ENCODE results near the gene GIGYF1.

Gene GIGYF1

GRCh38 chr7:100681491-100682227, 12.4 kb downstream of the GIGYF1 start:
- peaks cover 65% of the 10 kb centered on the region for H3K36me3 ChIP-seq (ENCODE audit: control insufficient read depth, low read depth, low read length)
- H3K9ac ChIP-seq (ENCODE audit: low read length), result no peak overlapping the region
- no peak overlapping the region for H3K27ac ChIP-seq (ENCODE audit: low read length)
- no peaks in the 10 kb centered on the region for H3K9me3 ChIP-seq (ENCODE audit: control insufficient read depth, low read depth, low read length)
- H3K4me3 ChIP-seq (ENCODE audit: low read length), result no peak overlapping the region
- no peaks in the 10 kb centered on the region for H3K4me1 ChIP-seq (ENCODE audit: control insufficient read depth, low read depth, low read length)
- no peaks in the 10 kb centered on the region for H3K27me3 ChIP-seq (ENCODE audit: control insufficient read depth, insufficient read depth, low read length)

GRCh38 chr7:100680576-100681271, 13.3 kb downstream of the GIGYF1 start:
- H3K27ac ChIP-seq (ENCODE audit: low read length), result no peak overlapping the region
- H3K36me3 ChIP-seq (ENCODE audit: control insufficient read depth, low read depth, low read length), result peaks cover 55% of the 10 kb centered on the region
- no peak overlapping the region for H3K4me3 ChIP-seq (ENCODE audit: low read length)
- no peaks in the 10 kb centered on the region for H3K27me3 ChIP-seq (ENCODE audit: control insufficient read depth, insufficient read depth, low read length)
- H3K9me3 ChIP-seq (ENCODE audit: control insufficient read depth, low read depth, low read length), result no peaks in the 10 kb centered on the region
- no peaks in the 10 kb centered on the region for H3K4me1 ChIP-seq (ENCODE audit: control insufficient read depth, low read depth, low read length)
- no peak overlapping the region for H3K9ac ChIP-seq (ENCODE audit: low read length)

- Histone ChIP-seq H3K9ac (ENCODE audit: low read length) (no peak overlapping the region), H3K36me3 (ENCODE audit: control insufficient read depth, low read depth, low read length) (peaks cover 49% of the 10 kb centered on the region), H3K4me1 (ENCODE audit: control insufficient read depth, low read depth, low read length) (no peaks in the 10 kb centered on the region), H3K27ac (ENCODE audit: low read length) (no peak overlapping the region), H3K4me3 (ENCODE audit: low read length) (no peak overlapping the region), H3K27me3 (ENCODE audit: control insufficient read depth, insufficient read depth, low read length) (no peaks in the 10 kb centered on the region), H3K9me3 (ENCODE audit: control insufficient read depth, low read depth, low read length) (no peaks in the 10 kb centered on the region)
Observed at GRCh38 chr7:100679927-100680575, 14.0 kb downstream of the GIGYF1 start.

GRCh38 chr7:100679129-100679926, 14.7 kb downstream of the GIGYF1 start:
- Histone ChIP-seq H3K4me3 (ENCODE audit: low read length) (no peak overlapping the region), H3K9ac (ENCODE audit: low read length) (no peak overlapping the region), H3K27me3 (ENCODE audit: control insufficient read depth, insufficient read depth, low read length) (no peaks in the 10 kb centered on the region), H3K4me1 (ENCODE audit: control insufficient read depth, low read depth, low read length) (no peaks in the 10 kb centered on the region), H3K9me3 (ENCODE audit: control insufficient read depth, low read depth, low read length) (no peaks in the 10 kb centered on the region), H3K36me3 (ENCODE audit: control insufficient read depth, low read depth, low read length) (peaks cover 41% of the 10 kb centered on the region), H3K27ac (ENCODE audit: low read length) (no peak overlapping the region)

- Histone ChIP-seq H3K27ac (ENCODE audit: low read length) (no peak overlapping the region), H3K9ac (ENCODE audit: low read length) (no peak overlapping the region), H3K4me3 (ENCODE audit: low read length) (no peak overlapping the region), H3K9me3 (ENCODE audit: control insufficient read depth, low read depth, low read length) (no peaks in the 10 kb centered on the region), H3K27me3 (ENCODE audit: control insufficient read depth, insufficient read depth, low read length) (no peaks in the 10 kb centered on the region), H3K4me1 (ENCODE audit: control insufficient read depth, low read depth, low read length) (no peaks in the 10 kb centered on the region), H3K36me3 (ENCODE audit: control insufficient read depth, low read depth, low read length) (peaks cover 33% of the 10 kb centered on the region)
Observed at GRCh38 chr7:100678291-100678984, 15.6 kb downstream of the GIGYF1 start.

GRCh38 chr7:100677308-100678267, 16.5 kb downstream of the GIGYF1 start:
- Histone ChIP-seq H3K4me1 (ENCODE audit: control insufficient read depth, low read depth, low read length) (no peaks in the 10 kb centered on the region), H3K27me3 (ENCODE audit: control insufficient read depth, insufficient read depth, low read length) (peaks cover 4% of the 10 kb centered on the region), H3K4me3 (ENCODE audit: low read length) (no peak overlapping the region), H3K9ac (ENCODE audit: low read length) (no peak overlapping the region), H3K27ac (ENCODE audit: low read length) (no peak overlapping the region), H3K36me3 (ENCODE audit: control insufficient read depth, low read depth, low read length) (peaks cover 25% of the 10 kb centered on the region), H3K9me3 (ENCODE audit: control insufficient read depth, low read depth, low read length) (no peaks in the 10 kb centered on the region)

- peaks cover 13% of the 10 kb centered on the region for H3K27me3 ChIP-seq (ENCODE audit: control insufficient read depth, insufficient read depth, low read length)
- H3K4me1 ChIP-seq (ENCODE audit: control insufficient read depth, low read depth, low read length), result no peaks in the 10 kb centered on the region
- no peak overlapping the region for H3K9ac ChIP-seq (ENCODE audit: low read length)
- no peak overlapping the region for H3K27ac ChIP-seq (ENCODE audit: low read length)
- H3K36me3 ChIP-seq (ENCODE audit: control insufficient read depth, low read depth, low read length), result peaks cover 16% of the 10 kb centered on the region
- peak overlapping the region; percentile 77 for H3K4me3 ChIP-seq (ENCODE audit: low read length)
- no peaks in the 10 kb centered on the region for H3K9me3 ChIP-seq (ENCODE audit: control insufficient read depth, low read depth, low read length)
Observed at GRCh38 chr7:100676501-100677306, 17.3 kb downstream of the GIGYF1 start.

- no peaks in the 10 kb centered on the region for H3K4me1 ChIP-seq (ENCODE audit: control insufficient read depth, low read depth, low read length)
- H3K36me3 ChIP-seq (ENCODE audit: control insufficient read depth, low read depth, low read length), result peaks cover 11% of the 10 kb centered on the region
- H3K27me3 ChIP-seq (ENCODE audit: control insufficient read depth, insufficient read depth, low read length), result peaks cover 20% of the 10 kb centered on the region
- H3K4me3 ChIP-seq (ENCODE audit: low read length), result peak overlapping the region; percentile 77
- H3K9ac ChIP-seq (ENCODE audit: low read length), result peak overlapping the region; percentile 28
- no peak overlapping the region for H3K27ac ChIP-seq (ENCODE audit: low read length)
- H3K9me3 ChIP-seq (ENCODE audit: control insufficient read depth, low read depth, low read length), result no peaks in the 10 kb centered on the region
Observed at GRCh38 chr7:100675581-100676350, 18.3 kb downstream of the GIGYF1 start.

- peak overlapping the region; percentile 77 for H3K4me3 ChIP-seq (ENCODE audit: low read length)
- no peaks in the 10 kb centered on the region for H3K9me3 ChIP-seq (ENCODE audit: control insufficient read depth, low read depth, low read length)
- H3K9ac ChIP-seq (ENCODE audit: low read length), result no peak overlapping the region
- no peak overlapping the region for H3K27ac ChIP-seq (ENCODE audit: low read length)
- no peaks in the 10 kb centered on the region for H3K4me1 ChIP-seq (ENCODE audit: control insufficient read depth, low read depth, low read length)
- peaks cover 20% of the 10 kb centered on the region for H3K27me3 ChIP-seq (ENCODE audit: control insufficient read depth, insufficient read depth, low read length)
- peaks cover 8% of the 10 kb centered on the region for H3K36me3 ChIP-seq (ENCODE audit: control insufficient read depth, low read depth, low read length)
Observed at GRCh38 chr7:100675105-100675451, 19.0 kb downstream of the GIGYF1 start.
